Measurements from ENCODE around the gene CHPF2. TPM values are rescaled to one million over a fixed set of nuclear protein-coding genes. Genes with fewer than 3 reads are reported as not detected.

The CHPF2 gene
- polyA plus RNA-seq, 1 experiment, result 32.9 TPM

GRCh38 chr7:151193203-151193978 lies 38.9 kb upstream of the CHPF2 start:
- H3K27ac ChIP-seq (ENCODE audit: low read depth, low read length), result no peak overlapping the region
- ChIA-PET CTCF (no interaction called here), POLR2A (interaction anchor here (0.5 kb wide), 1 partner anchor 521 kb away, joined by 4 read pairs; no protein-coding TSS in a partner anchor)
- no peak for DNase-seq (ENCODE audit: low read depth, low spot score)
- TF ChIP-seq, protein P1, sequence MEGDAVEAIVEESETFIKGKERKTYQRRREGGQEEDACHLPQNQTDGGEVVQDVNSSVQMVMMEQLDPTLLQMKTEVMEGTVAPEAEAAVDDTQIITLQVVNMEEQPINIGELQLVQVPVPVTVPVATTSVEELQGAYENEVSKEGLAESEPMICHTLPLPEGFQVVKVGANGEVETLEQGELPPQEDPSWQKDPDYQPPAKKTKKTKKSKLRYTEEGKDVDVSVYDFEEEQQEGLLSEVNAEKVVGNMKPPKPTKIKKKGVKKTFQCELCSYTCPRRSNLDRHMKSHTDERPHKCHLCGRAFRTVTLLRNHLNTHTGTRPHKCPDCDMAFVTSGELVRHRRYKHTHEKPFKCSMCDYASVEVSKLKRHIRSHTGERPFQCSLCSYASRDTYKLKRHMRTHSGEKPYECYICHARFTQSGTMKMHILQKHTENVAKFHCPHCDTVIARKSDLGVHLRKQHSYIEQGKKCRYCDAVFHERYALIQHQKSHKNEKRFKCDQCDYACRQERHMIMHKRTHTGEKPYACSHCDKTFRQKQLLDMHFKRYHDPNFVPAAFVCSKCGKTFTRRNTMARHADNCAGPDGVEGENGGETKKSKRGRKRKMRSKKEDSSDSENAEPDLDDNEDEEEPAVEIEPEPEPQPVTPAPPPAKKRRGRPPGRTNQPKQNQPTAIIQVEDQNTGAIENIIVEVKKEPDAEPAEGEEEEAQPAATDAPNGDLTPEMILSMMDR (IDR thresholded peaks at IDR 0.05; ENCODE audit: low read depth, low read length), result no peak
- H3K4me3 ChIP-seq (ENCODE audit: low read depth, low read length), result no peak overlapping the region
- H3K27me3 ChIP-seq (ENCODE audit: control insufficient read depth, insufficient read depth, low read length), result peaks cover 65% of the 10 kb centered on the region
- H3K9me3 ChIP-seq (ENCODE audit: control insufficient read depth, insufficient read depth, low read length), result no peaks in the 10 kb centered on the region

DNA sequence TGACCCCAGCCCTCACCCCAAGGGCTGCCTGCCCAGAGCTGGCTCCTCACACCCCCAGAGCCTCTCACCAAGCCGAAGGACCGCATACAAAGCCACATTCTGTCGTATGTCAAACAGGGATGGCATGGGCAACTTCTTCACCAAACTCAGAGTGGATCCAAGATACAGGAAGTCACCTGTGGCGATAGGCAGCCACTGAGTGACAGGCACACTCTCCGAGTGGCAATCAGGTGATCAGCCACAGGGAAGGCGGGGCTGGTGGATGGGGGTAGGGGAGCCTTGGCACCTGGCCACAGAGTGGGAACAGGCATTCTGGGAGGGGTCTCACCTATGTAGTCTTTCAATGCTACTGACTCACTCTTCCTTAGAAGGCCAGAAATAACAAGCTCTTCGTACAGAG lies 38.1 kb upstream of the CHPF2 start:
- TF ChIP-seq, protein P1 (IDR thresholded peaks at IDR 0.05; ENCODE audit: low read depth, low read length), result no peak
- CTCF ChIA-PET, result interaction anchor here (1.1 kb wide), 1 partner anchor 22 kb away, joined by 3 read pairs; no protein-coding TSS in a partner anchor

DNA sequence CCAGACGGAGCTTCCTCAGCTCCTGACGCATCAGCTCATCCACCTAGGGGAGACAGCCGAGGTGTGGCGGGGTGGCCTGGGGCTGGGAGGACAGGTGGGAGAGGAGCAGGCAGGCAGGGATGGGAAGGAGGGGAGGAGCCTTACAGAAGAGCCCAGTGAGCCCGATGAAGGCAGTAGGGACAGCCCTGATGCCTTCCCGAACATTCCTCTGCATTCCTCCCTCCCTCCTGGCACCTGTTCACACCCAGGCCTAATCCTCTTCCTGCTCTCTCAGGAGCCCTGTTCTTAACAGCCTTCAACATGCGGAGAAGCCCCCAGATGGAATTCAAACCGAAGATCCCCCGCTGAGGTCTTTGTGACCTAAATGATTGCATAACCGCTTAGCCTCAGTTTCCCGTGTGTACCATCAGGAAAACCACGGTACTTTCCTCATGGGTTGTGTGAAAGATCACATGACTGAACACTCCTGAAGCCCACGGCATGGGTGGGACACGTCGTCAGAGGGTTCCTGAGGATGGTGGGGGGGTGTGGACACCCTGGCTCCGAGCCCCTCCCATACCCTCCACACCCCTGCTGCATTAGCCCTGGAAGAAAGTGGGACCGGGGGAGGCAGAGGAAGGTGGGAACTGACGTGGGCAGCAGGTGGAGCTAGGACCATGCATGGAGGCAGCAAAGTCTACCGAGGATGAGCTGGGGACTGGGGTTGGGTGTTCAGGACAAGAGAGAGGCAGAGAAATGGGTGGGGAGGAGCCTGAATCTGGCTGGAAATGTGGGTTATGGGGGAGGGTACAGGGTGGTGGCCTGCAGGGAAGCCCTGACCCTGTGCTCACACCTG lies 36.5 kb upstream of the CHPF2 start:
- CTCF ChIA-PET, result interaction anchor here (1.1 kb wide), 1 partner anchor 24 kb away, joined by 3 read pairs; no protein-coding TSS in a partner anchor
- DNase-seq (ENCODE audit: low read depth, low spot score), result no peak
- TF ChIP-seq, protein P1 (IDR thresholded peaks at IDR 0.05; ENCODE audit: low read depth, low read length), result no peak

More for the DNA sequence above, 38.1 kb upstream of the CHPF2 start:
- H3K9me3 ChIP-seq (ENCODE audit: control insufficient read depth, insufficient read depth, low read length), result no peaks in the 10 kb centered on the region
- H3K27ac ChIP-seq (ENCODE audit: low read depth, low read length), result no peak overlapping the region
- H3K4me3 ChIP-seq (ENCODE audit: low read depth, low read length), result no peak overlapping the region
- no peak for DNase-seq (ENCODE audit: low read depth, low spot score)
- POLR2A ChIA-PET, result no interaction called here
- H3K27me3 ChIP-seq (ENCODE audit: control insufficient read depth, insufficient read depth, low read length), result peaks cover 64% of the 10 kb centered on the region

GRCh38 chr7:151197932-151198331 lies 34.4 kb upstream of the CHPF2 start:
- no peak for DNase-seq (ENCODE audit: low read depth, low spot score)
- Histone ChIP-seq H3K27me3 (ENCODE audit: control insufficient read depth, insufficient read depth, low read length) (peaks cover 72% of the 10 kb centered on the region), H3K9me3 (ENCODE audit: control insufficient read depth, insufficient read depth, low read length) (no peaks in the 10 kb centered on the region; the same call in 1 of the 2 replicates), H3K27ac (ENCODE audit: low read depth, low read length) (no peak overlapping the region), H3K4me3 (ENCODE audit: low read depth, low read length) (no peak overlapping the region)
- ChIA-PET POLR2A (no interaction called here), CTCF (no interaction called here)
- TF ChIP-seq, protein P1 (IDR thresholded peaks at IDR 0.05; ENCODE audit: low read depth, low read length), result no peak

More for the DNA sequence above, 36.5 kb upstream of the CHPF2 start:
- Histone ChIP-seq H3K27me3 (ENCODE audit: control insufficient read depth, insufficient read depth, low read length) (peaks cover 68% of the 10 kb centered on the region), H3K9me3 (ENCODE audit: control insufficient read depth, insufficient read depth, low read length) (no peaks in the 10 kb centered on the region; the same call in 1 of the 2 replicates), H3K27ac (ENCODE audit: low read depth, low read length) (no peak overlapping the region), H3K4me3 (ENCODE audit: low read depth, low read length) (no peak overlapping the region)
- POLR2A ChIA-PET, result no interaction called here

Data from AG04450 (cell line).